Measurements from ENCODE around the gene ZNRF3. TPM values are rescaled to one million over a fixed set of nuclear protein-coding genes. Genes with fewer than 3 reads are reported as not detected.
A peak's percentile ranks its signal among the peaks of the same experiment; 100 is the strongest.
"Not testable (repeated sequence)": the region's sequence is repeated elsewhere in the genome, so short reads cannot be mapped to it uniquely, and the experiment has no call there.

ZNRF3 gene
- total RNA-seq, 1 donor from 2014 or later: 4.8 TPM

DNA sequence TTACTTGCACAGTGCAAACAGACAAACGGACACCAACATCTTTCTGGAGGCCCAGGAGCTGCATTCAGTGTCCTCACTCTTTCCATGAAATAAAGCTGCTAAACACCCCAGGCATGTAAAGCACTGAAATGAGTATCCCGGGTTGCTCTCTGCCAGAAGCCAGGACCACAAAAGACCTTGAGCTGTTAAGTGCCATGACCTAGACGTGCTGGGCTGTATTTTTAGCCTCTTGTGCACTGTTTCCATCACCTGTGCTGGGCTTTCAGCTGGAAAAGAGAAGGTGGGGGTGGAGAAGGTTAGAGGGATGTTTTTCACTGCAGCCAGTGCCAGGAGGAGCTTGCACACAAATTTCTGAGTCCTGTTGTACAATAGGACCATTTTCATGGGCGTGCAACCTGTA is 186.1 kb downstream of the ZNRF3 start:
- intact Hi-C loops (cut with DNase I): no loop called here
- DNase-seq (ENCODE audit: low spot score): no peak

GRCh38 chr22:29070490-29070889 is 187.1 kb downstream of the ZNRF3 start:
- DNase-seq (ENCODE audit: low spot score): no peak
- intact Hi-C loops (cut with DNase I): loop anchor here (5.0 kb wide), 1 partner anchor 82 kb away; no protein-coding TSS in a partner anchor

DNA sequence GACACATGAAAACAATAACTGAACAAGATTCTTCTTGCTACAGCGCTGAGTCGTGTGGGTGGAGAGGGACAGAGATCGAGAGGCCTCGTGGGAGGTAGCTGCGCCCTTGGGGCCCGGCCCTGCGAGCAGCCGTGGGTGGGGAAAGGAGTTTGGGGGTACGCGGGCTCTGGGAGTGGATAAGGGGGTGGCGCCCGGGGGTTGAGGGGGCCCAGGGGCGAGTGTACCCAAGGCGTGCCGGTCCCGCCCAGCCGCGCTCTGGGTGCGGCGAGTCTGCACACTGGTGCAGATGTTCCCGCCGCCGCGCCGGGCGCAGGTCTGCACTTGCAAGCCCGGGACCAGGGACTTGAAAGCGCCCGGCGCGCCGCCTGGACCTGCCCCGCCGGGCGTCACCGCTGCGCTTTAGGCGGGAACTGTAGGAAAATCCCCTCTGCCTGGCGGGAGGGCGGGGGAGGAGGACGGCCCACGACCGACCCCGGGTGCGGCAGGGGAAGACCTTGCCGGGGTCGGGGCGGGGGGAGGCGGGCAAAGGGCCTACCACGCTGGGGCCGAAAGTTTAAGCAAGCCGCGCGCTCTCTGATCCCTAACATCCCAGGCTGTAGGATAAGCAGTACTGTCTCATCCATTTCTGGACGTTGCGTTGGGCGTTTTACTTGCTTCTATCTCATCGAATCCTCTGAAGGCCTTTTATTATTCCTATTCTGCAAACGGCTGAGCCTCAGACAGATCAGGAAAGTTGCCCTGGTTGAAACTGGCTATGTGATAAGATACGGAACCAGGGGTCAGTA is 188.1 kb downstream of the ZNRF3 start:
- no peak for DNase-seq (ENCODE audit: low spot score)

GRCh38 chr22:29072193-29072978 is 189.0 kb downstream of the ZNRF3 start:
- DNase-seq (ENCODE audit: low spot score): peak; percentile 95
- intact Hi-C loops (cut with DNase I): loop anchor here (5.0 kb wide), 1 partner anchor 80 kb away; no protein-coding TSS in a partner anchor

More for the DNA sequence above, 188.1 kb downstream of the ZNRF3 start:
- intact Hi-C loops (cut with DNase I): loop anchor here (5.0 kb wide), 1 partner anchor 81 kb away; no protein-coding TSS in a partner anchor

GRCh38 chr22:29072979-29073617 is 189.7 kb downstream of the ZNRF3 start, which contains the start of gene KREMEN1:
KREMEN1 (plus strand) TSS chr22:29073035; CDS start chr22:29073131, 96 bp downstream.
- DNase-seq (ENCODE audit: low spot score): no peak
- intact Hi-C loops (cut with DNase I): loop anchor here (5.0 kb wide), 1 partner anchor 79 kb away; no protein-coding TSS in a partner anchor

DNA sequence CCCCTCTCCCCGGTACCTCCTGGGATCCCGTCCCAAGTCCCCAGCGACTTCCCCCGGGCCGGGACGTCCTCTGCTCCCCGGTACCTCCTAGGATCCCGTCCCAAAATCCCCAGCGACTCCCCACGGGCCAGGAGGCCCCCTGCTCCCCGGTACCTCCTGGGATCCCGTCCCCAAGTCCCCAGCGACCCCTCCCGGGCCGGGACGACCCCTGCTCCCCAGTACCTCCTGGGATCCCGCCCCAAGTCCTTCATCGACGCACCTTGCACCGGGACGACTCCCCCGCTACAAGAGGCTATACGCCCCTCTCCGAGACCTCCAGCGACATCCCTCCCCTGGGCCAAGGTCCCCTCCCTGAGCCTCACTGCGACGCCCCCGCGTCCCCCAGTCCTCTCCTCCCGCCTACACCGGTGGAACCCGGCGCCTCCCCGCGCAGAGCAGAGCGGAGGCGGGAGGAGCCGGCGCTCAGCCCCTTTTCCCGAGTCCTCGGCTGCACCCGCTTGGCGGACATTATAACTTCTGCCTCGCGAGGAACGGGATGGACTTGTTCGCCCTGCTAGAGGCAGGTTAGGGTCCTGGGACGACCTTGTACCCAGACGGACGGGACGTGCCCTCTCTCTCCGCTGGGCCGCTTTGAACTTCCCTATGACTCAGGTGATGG is 190.4 kb downstream of the ZNRF3 start:
- intact Hi-C loops (cut with DNase I): loop anchor here (5.0 kb wide), 1 partner anchor 79 kb away; no protein-coding TSS in a partner anchor
- peak; percentile 84 for DNase-seq (ENCODE audit: low spot score)

DNA sequence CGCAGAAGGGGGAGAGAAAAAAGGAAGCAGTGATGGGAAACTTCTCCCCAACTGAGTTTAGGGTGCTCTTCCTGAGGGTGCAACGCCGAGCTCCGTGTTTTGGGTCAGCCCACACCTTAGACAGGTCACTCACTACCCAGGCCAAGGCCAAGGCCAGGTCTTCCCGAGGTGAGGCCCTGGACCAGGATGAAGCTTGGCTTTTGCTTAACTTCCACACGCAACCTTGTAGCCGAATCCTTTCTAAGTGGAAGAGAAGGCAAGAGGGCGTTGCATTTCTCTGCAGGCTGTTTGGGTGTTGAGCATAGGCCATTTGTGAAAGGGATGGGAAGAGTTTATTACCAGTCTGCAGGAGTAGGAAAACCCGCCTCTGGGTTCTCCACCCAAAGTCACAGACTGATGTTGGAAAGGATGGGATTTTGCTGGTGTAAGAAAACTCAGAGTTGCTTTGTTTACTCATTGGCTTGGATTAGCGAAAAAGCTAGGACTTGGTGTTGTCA is 191.0 kb downstream of the ZNRF3 start:
- DNase-seq (ENCODE audit: low spot score): no peak
- intact Hi-C loops (cut with DNase I): loop anchor here (5.0 kb wide), 1 partner anchor 78 kb away; no protein-coding TSS in a partner anchor

DNA sequence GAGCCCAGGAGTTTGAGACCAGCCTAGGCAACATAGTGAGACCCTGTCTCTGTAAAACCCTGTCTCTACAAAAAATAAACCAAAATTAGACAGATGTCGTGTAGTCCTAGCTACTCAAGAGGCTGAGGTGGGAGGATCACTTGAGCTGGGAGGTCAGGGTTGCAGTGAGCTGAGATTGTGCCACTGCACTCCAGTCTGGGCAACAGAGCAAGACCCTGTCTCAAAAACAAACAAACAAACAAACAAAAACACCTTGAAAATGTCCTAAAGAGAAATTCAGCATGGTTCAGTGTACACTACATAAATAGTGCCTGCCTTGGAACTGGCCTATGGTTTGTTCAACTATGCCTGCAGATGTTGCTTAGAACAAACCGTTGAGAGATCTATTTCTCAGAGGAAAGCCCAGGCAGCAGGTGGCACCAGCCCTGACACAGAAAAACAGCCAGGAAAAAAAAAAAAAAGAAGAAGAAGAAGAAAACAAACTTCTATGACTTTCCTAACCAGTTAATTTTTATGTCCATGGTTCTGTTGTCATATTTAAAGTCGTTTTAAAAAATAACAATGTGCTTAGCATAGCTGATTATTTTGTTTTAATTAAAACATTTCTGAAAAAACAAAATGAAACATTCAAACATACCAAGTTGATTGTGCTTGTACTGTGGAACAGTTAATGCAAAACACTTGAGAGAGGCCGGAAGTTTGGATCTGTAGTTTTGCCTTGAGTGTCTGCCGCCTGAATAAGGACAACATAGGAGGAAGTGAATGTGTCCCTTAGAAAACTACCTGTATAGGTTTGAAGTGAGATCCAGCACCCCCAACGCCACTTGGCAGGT is 194.9 kb downstream of the ZNRF3 start:
- intact Hi-C loops (cut with DNase I): no loop called here
- no peak for DNase-seq (ENCODE audit: low spot score)

GRCh38 chr22:29078869-29079207 is 195.5 kb downstream of the ZNRF3 start:
- DNase-seq (ENCODE audit: low spot score): no peak
- intact Hi-C loops (cut with DNase I): no loop called here

GRCh38 chr22:29079218-29079901 is 196.0 kb downstream of the ZNRF3 start:
- intact Hi-C loops (cut with DNase I): no loop called here
- no peak for DNase-seq (ENCODE audit: low spot score)

GRCh38 chr22:29080106-29080975 is 197.0 kb downstream of the ZNRF3 start:
- intact Hi-C loops (cut with DNase I): no loop called here
- DNase-seq (ENCODE audit: low spot score): no peak

DNA sequence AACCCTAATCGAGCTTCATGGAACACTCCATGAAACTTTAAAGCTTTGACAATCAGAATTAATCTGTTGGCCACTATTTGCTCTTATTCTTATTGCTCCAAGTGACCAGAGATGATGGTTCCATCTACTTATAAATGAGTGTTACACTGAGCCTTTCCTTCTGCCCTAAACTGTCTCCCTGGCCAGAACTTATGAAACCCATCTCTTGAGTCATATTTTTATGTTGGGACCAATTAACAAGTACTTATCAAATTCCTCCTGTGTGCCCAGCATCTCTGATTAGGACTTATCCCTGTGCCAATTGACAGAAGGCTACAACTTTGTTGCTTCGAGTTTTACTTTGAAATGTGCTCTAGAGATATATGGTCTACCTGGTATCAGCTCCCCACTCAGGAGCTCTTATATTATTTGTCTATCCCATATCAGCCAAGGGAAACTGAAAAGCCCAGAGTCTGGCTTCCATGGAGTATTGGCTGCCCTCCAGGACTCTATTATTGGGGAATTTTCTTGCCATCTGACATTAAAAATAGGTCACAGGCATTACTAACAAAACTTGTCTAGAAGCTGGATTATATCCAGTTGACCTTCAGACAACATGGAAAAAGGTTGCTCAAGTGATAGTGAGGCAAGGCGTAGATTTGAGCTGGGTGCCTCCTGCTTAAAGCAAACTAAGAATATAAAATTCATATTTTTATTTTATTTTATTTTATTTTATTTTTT is 198.3 kb downstream of the ZNRF3 start:
- DNase-seq (ENCODE audit: low spot score): no peak
- intact Hi-C loops (cut with DNase I): no loop called here

- no peak for DNase-seq (ENCODE audit: low spot score)
- intact Hi-C loops (cut with DNase I): no loop called here
Observed at GRCh38 chr22:29082826-29083545, 199.6 kb downstream of the ZNRF3 start.

GRCh38 chr22:29083576-29083932 is 200.2 kb downstream of the ZNRF3 start:
- intact Hi-C loops (cut with DNase I); DNase-seq (ENCODE audit: low spot score): not testable (repeated sequence)

DNA sequence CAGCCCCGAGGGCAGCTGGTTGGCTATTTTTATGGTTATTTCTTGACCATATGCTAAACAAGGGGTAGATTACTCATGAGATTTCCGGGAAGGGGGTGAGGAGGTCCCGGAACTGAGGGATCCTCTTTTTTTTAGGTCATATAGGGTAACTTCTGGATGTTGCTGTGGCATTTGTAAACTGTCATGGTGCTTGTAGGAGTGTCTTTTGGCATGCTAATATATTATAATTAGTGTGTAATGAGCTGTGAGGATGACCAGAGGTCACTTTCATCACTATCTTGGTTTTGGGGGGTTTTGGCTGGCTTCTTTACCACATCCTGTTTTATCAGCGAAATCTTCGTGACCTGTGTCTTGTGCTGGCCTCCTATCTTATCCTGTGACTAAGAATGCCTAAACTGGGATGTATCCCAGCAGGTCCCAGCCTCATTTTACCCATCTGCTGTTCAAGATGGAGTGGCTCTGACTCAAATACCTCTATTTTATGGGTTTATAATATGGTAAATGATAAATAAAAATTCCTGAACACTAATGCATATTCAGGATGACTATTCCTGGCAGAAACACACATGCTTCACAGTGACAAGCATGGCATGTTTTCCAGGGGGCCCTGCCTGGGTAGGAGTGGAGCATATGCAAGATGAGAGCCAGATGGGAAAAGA is 200.7 kb downstream of the ZNRF3 start:
- DNase-seq (ENCODE audit: low spot score): no peak

More for the DNA sequence above, 200.7 kb downstream of the ZNRF3 start:
- intact Hi-C loops (cut with DNase I): no loop called here
